ENCODE measurements around the gene SLC25A43.

GRCh38 chrX:119411959-119412358, 12.8 kb downstream of the SLC25A43 start:
- no peak for TF ChIP-seq CTCF (IDR thresholded peaks at IDR 0.05; ENCODE audit: insufficient read depth, low read length)
- TF ChIP-seq, protein P1, sequence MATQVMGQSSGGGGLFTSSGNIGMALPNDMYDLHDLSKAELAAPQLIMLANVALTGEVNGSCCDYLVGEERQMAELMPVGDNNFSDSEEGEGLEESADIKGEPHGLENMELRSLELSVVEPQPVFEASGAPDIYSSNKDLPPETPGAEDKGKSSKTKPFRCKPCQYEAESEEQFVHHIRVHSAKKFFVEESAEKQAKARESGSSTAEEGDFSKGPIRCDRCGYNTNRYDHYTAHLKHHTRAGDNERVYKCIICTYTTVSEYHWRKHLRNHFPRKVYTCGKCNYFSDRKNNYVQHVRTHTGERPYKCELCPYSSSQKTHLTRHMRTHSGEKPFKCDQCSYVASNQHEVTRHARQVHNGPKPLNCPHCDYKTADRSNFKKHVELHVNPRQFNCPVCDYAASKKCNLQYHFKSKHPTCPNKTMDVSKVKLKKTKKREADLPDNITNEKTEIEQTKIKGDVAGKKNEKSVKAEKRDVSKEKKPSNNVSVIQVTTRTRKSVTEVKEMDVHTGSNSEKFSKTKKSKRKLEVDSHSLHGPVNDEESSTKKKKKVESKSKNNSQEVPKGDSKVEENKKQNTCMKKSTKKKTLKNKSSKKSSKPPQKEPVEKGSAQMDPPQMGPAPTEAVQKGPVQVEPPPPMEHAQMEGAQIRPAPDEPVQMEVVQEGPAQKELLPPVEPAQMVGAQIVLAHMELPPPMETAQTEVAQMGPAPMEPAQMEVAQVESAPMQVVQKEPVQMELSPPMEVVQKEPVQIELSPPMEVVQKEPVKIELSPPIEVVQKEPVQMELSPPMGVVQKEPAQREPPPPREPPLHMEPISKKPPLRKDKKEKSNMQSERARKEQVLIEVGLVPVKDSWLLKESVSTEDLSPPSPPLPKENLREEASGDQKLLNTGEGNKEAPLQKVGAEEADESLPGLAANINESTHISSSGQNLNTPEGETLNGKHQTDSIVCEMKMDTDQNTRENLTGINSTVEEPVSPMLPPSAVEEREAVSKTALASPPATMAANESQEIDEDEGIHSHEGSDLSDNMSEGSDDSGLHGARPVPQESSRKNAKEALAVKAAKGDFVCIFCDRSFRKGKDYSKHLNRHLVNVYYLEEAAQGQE (IDR thresholded peaks at IDR 0.05; ENCODE audit: insufficient replicate concordance, low read depth): no peak
